Skeletal muscle cell (primary cell): ENCODE data around the gene NPY4R2.
"Not testable (repeated sequence)": the region's sequence is repeated elsewhere in the genome, so short reads cannot be mapped to it uniquely, and the experiment has no call there.

Source experiments
- DNase-seq: peaks from one replicate; pipeline ENCODE4 v3.0.0-alpha.2; 2010; ENCODE audit warnings: low read depth
- H3K4me3 ChIP-seq: 2 replicates; pipeline ENCODE4 v1.5.1; 2011; ENCODE audit warnings: low read depth, mild to moderate bottlenecking, control low read depth, low read length, moderate library complexity

Gene NPY4R2

GRCh38 chr10:47918475-47918874 is at the start of gene NPY4R2:
NPY4R2 (plus strand) TSS chr10:47918662; CDS start chr10:47921988, 3,326 bp downstream.
- H3K4me3 ChIP-seq, DNase-seq: not testable (repeated sequence)

- not testable (repeated sequence) for DNase-seq, H3K4me3 ChIP-seq
Observed at GRCh38 chr10:47870887-47871286, 47.6 kb upstream of the NPY4R2 start.

DNA sequence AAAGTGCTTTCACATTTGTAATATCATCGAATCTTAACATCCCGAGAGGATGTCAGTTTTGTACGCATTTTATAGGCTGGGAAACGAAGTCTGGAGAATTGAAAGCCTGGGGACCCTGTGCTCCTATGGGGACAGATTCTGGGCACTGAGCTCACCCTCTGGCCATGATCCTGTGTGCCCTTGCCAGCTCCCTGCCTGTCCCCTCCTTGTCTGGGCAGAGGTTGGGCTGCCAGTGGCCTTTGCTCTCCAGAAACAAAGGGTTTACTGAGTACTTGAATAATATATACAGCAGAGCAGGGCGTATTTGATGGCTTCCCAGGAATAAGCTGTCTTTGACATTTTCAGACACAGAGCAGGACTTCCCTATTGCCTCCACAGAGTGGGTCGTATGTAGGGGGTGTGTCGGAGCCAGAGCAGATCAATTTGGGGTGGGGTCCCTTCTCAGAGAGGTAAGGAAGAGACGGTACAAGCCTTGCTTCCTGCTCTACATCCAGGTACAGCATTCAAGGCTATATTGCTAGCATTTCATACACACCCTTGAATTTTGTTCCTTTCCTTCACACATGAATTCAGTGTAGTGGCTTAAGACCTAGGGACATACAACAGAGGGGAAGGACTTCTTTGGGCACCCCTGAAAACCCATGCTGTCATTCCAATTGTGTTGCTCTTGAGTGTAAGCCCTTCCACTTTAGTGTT is 46.8 kb upstream of the NPY4R2 start:
- not testable (repeated sequence) for H3K4me3 ChIP-seq, DNase-seq

DNA sequence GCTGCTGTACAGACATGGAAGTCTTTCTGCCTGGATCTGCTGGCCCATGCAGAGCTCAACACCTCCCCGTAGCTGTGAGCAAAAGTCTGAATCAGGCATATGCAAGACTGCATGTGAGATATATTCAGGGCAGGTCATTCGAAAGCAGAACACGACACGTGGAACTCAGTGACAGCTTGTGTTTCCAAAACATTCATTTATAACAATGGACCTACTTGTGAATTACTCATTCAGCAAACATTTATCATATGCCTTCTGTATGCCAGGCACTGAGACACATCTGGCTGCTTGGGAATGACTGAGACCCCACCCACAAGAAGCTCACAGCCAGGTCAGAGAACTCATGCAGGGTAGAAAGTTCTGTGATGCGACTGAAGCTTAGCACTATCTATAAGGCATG is 46.2 kb upstream of the NPY4R2 start:
- not testable (repeated sequence) for DNase-seq, H3K4me3 ChIP-seq

DNA sequence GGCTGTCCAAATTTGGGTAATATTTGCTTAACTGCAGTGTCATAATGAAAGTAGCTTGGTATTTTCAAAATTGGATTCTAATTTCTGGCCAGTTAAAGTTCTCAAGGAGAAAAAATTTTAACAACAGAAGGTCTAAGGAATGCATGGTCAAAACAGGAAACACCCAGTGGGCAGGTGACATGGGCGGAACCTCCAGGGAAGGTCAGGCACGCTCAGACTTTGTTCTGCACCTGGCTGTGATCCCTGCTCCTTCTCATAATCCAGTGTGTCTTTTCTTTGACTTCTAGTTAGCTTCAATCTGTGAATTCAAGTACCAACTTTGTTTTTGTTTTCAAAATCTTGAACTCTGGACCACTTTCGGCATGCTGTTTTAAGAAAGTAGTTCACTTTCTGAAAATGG is 34.2 kb upstream of the NPY4R2 start:
- not testable (repeated sequence) for DNase-seq

DNA sequence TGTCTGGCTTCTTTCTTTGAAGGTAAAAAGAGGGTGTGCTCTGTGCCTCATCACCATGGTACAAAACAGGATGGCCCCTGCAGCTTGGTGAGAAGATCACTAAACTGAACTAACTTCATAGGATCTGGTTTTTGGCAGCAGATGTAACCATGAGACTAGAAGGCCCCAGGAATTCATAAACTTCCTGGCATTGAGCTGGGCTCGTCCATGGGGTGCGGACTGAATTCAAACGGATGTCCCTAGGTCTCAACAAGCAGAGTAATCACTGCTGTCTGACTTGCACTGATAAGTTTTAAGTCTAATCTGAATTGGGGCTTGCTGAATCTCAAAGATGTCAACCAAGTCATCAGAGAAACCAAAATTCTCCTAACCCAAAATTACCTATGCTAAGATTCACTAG is 33.5 kb upstream of the NPY4R2 start:
- DNase-seq, result not testable (repeated sequence)

More for the DNA sequence above, 34.2 kb upstream of the NPY4R2 start:
- H3K4me3 ChIP-seq, result not testable (repeated sequence)

GRCh38 chr10:47886356-47886755 is 32.1 kb upstream of the NPY4R2 start:
- DNase-seq, H3K4me3 ChIP-seq: not testable (repeated sequence)

More for the DNA sequence above, 33.5 kb upstream of the NPY4R2 start:
- H3K4me3 ChIP-seq, result not testable (repeated sequence)

- not testable (repeated sequence) for DNase-seq, H3K4me3 ChIP-seq
Observed at GRCh38 chr10:47886827-47887226, 31.6 kb upstream of the NPY4R2 start.

DNA sequence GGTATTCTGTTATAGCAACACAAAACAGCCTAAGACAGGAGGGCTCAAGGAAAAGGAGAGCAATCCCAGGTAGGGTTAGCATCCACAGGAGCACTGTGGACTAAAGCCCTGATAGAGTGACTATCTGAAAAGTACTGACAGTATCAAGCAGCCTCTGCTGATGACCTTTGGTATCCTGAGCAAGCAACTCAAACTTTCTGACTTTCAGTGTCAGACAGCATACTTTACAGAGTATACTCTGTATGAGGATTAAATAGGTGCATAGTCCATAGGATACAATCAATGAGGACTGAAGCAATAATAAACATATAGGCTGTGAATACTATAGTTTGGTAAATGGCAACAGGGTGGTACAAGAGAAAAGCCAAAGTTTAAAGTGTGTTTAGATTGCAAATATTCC is 27.7 kb upstream of the NPY4R2 start:
- not testable (repeated sequence) for H3K4me3 ChIP-seq, DNase-seq

- not testable (repeated sequence) for H3K4me3 ChIP-seq, DNase-seq
Observed at GRCh38 chr10:47892494-47893261, 25.8 kb upstream of the NPY4R2 start.

DNA sequence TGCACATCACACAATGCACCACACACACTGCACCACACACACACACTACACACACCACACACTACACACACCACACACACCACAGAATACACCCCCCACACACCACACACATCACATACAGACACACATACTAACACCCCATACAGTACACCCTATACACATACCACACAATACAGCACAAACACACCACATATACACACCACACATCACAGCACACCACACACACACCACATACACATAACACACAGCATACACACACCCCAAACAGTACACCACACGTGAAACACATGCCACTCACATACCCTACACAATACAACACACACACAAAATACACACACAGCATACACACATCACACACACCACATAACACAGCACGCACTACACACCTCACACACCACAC is 23.9 kb upstream of the NPY4R2 start:
- H3K4me3 ChIP-seq, DNase-seq: not testable (repeated sequence)

- H3K4me3 ChIP-seq, DNase-seq: not testable (repeated sequence)
Observed at GRCh38 chr10:47897813-47898212, 20.6 kb upstream of the NPY4R2 start.

GRCh38 chr10:47909333-47909732 is 9.1 kb upstream of the NPY4R2 start:
- not testable (repeated sequence) for H3K4me3 ChIP-seq, DNase-seq

DNA sequence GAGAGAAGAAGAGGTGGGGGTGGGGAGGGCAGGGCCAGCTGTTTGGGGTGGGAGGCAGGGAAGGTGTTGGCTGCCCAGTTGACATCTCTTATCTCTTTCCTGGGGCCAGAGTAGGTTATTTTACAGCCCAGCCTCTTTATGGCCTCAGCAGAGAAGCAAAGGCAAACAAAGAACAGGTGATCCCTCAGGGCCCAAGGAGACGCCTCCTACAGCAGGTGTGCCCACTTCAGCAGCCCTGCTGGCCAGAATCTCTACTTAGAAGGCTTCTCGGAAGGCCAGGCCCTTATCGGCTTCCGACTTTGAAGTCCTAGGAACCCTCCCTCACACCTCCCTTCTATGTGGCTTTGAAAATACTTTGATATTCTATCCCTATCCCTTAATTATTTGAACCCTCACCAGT is 8.0 kb upstream of the NPY4R2 start:
- not testable (repeated sequence) for DNase-seq, H3K4me3 ChIP-seq

- not testable (repeated sequence) for DNase-seq, H3K4me3 ChIP-seq
Observed at GRCh38 chr10:47914052-47914451, 4.4 kb upstream of the NPY4R2 start.

- H3K4me3 ChIP-seq, DNase-seq: not testable (repeated sequence)
Observed at GRCh38 chr10:47915849-47916548, 2.5 kb upstream of the NPY4R2 start.

GRCh38 chr10:47920610-47921009 is 2.1 kb downstream of the NPY4R2 start:
- DNase-seq, H3K4me3 ChIP-seq: not testable (repeated sequence)

- H3K4me3 ChIP-seq, DNase-seq: not testable (repeated sequence)
Observed at GRCh38 chr10:47922503-47922902, 4.0 kb downstream of the NPY4R2 start.

GRCh38 chr10:47924628-47925027 is 6.2 kb downstream of the NPY4R2 start:
- not testable (repeated sequence) for DNase-seq, H3K4me3 ChIP-seq
